MM.1S (cell line): ENCODE data around the gene RPE.

ENCODE experiments used
- EZH2 ChIP-seq: fragments of 300-600 bp; sonication (generic); optimal IDR thresholded peaks from 2 replicates; pipeline ENCODE3; 2017; ENCODE audit warnings: low read depth, mild to moderate bottlenecking, antibody characterized with exemption, low read length, mixed read lengths
- EZH2phosphoT487 ChIP-seq: fragments of 300-600 bp; sonication (generic); IDR thresholded peaks from 2 replicates; pipeline ENCODE4 v1.6.1; 2018; ENCODE audit warnings: antibody characterized with exemption, low read length
- TF ChIP-seq, protein P1 (sequence below): fragments of 300-600 bp; sonication (generic); IDR thresholded peaks from 2 replicates; pipeline ENCODE4 v1.5.1; 2016; ENCODE audit warnings: antibody characterized with exemption, low read length, mixed read lengths

DNA sequence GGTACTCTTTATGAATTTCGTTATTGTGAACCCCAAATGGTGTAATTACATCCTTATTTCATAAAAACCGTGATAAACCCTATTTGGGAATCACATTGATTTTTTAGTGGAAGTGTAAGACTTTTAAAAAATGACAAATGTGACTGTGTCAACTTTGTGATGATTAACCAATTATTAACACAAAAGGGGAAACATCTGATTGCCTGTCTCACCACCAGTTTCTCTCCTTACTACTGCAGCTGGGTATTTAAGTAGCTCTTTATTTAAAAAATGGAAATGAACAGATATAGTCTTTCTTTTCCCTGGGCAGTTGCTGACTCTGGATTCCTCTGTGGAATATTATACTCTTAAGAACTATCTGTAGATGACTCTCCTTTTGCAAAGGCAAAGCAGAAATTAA, 11.6 kb upstream of the RPE start:
- TF ChIP-seq, protein P1, sequence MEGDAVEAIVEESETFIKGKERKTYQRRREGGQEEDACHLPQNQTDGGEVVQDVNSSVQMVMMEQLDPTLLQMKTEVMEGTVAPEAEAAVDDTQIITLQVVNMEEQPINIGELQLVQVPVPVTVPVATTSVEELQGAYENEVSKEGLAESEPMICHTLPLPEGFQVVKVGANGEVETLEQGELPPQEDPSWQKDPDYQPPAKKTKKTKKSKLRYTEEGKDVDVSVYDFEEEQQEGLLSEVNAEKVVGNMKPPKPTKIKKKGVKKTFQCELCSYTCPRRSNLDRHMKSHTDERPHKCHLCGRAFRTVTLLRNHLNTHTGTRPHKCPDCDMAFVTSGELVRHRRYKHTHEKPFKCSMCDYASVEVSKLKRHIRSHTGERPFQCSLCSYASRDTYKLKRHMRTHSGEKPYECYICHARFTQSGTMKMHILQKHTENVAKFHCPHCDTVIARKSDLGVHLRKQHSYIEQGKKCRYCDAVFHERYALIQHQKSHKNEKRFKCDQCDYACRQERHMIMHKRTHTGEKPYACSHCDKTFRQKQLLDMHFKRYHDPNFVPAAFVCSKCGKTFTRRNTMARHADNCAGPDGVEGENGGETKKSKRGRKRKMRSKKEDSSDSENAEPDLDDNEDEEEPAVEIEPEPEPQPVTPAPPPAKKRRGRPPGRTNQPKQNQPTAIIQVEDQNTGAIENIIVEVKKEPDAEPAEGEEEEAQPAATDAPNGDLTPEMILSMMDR, result no peak
- TF ChIP-seq EZH2phosphoT487 (no peak), EZH2 (no peak)
